Esophagus muscularis mucosa (tissue), 4 donors: ENCODE measurements around the gene TEX44. TPM values are rescaled to one million over a fixed set of nuclear protein-coding genes. Genes with fewer than 3 reads are reported as not detected.

Experiments
- DNase-seq: peaks from one replicate; pipeline ENCODE4 v3.0.0-alpha.2; 2017; ENCODE audit errors: extremely low spot score
- H3K27ac ChIP-seq, 4 donors: fragments of 200-600 bp; sonication (generic); replicated peaks in 1 of 4; 1 replicate in 3 of 4; 2 replicates in 1 of 4; pipeline ENCODE4 v1.5.1; 2016 to 2019; ENCODE audit warnings: mild to moderate bottlenecking in 1 of 4
- H3K27me3 ChIP-seq, 4 donors: fragments of 200-600 bp; sonication (generic); one replicate each; pipeline versions ENCODE4 v1.5.1 to v1.6.0; 2016 to 2019
- H3K36me3 ChIP-seq, 4 donors: fragments of 200-600 bp; sonication (generic); one replicate each; pipeline ENCODE4 v1.5.1; 2016 to 2019
- H3K4me1 ChIP-seq, 4 donors: fragments of 200-600 bp; sonication (generic); one replicate each; pipeline ENCODE4 v1.5.1; 2016 to 2019
- H3K4me3 ChIP-seq, 4 donors: fragments of 200-600 bp; sonication (generic); 1 replicate in 2 of 4; 2 replicates in 2 of 4; pipeline ENCODE4 v1.5.1; 2016 to 2019; ENCODE audit warnings: mild to moderate bottlenecking in 4 of 4, moderate library complexity in 1 of 4
- H3K9me3 ChIP-seq, 4 donors: fragments of 200-600 bp; sonication (generic); 1 replicate in 3 of 4; 2 replicates in 1 of 4; pipeline ENCODE4 v1.5.1; 2016 to 2019
- CTCF ChIP-seq, 3 experiments: fragments of 200-600 bp in 2 of 3; fragments of 450-650 bp in 1 of 3; sonication (generic) in 2 of 3; IDR thresholded peaks; one replicate each; pipeline ENCODE4 v1.5.1; 2017 to 2019; ENCODE audit warnings: antibody characterized with exemption in 3 of 3, mild to moderate bottlenecking in 2 of 3, moderate library complexity in 1 of 3
- EP300 ChIP-seq: sonication (generic); formaldehyde crosslinking; IDR thresholded peaks from one replicate; pipeline ENCODE4 v1.6.1; 2017; ENCODE audit warnings: antibody characterized with exemption
- POLR2A ChIP-seq: fragments of 450-650 bp; IDR thresholded peaks from one replicate; pipeline ENCODE4 v1.6.1; 2017; ENCODE audit warnings: antibody characterized with exemption, moderate library complexity, mild to moderate bottlenecking, low read depth
- POLR2AphosphoS5 ChIP-seq, 2 donors: sonication (generic); formaldehyde crosslinking; IDR thresholded peaks; one replicate each; pipeline ENCODE4 v1.6.1; 2017; ENCODE audit warnings: antibody characterized with exemption in 2 of 2
- WGBS: methylation state at CpG from one replicate; pipeline ENCODE4 v1.1.5; 2018; 5-methylcytosine and 5-hydroxymethylcytosine counted together
- intact Hi-C: fragments of 100-400 bp; cut with DNase I; formaldehyde crosslinking; loops from one replicate; pipeline ENCODE4 v1.15.1; 2023
- total RNA-seq, 4 donors: library from RNA; depleted of rRNA; stranded (reverse); fragments of >200 nt; gene quantifications; one replicate each; pipeline versions ENCODE4 v1.1.0 to v1.2.1, GENCODE V29; 2016

The TEX44 gene
- total RNA-seq, 4 donors from 2014 or later = not detected

DNA sequence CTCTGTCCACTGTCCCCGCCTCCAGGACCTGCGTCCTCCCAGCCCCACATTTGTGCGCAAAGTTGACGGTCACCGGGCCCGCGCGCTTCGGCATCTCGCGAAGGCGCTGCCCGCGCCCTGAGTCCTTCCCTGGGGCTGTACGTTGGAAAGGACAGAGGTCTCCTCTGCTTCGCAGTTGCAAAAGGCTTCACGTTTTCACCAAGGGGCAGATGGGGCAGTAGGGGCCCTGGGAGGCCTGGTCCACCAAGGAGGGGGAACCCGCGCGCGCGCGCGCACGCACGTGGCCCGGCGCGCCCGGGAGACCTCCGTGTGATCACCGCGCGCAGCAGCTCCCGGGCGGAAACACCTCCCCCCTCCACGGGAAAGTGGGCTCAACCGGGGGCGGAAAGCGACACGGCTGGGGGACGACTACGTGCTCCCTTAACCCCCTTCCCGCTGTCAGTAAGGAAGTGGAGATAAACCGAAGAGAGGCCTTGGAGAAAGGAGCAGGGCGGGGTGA lies 21.9 kb downstream of the TEX44 start:
- Histone ChIP-seq H3K27ac (peak overlapping the region; percentile 97 to 100 (median 98)), H3K4me1 (peaks cover 47 to 64% (median 50%) of the 10 kb centered on the region in 4 donors), H3K4me3 (peak overlapping the region; percentile 54 to 61 (median 58)), H3K27me3 (no peaks in the 10 kb centered on the region), H3K9me3 (no peaks in the 10 kb centered on the region), H3K36me3 (no peaks in the 10 kb centered on the region)
- TF ChIP-seq POLR2AphosphoS5 (IDR thresholded peaks at IDR 0.05) = peak; percentile 59 to 79
- no peak for TF ChIP-seq POLR2A
- WGBS = 2% methylated on average over 12 of the region's 46 CpGs
- no peak for DNase-seq
- intact Hi-C loops = no loop called here

- no peaks in the 10 kb centered on the region for H3K9me3 ChIP-seq
- intact Hi-C loops = no loop called here
- H3K4me3 ChIP-seq = peak overlapping the region; percentile 54 to 61 (median 58)
- TF ChIP-seq POLR2AphosphoS5 (IDR thresholded peaks at IDR 0.05) (no peak), EP300 (no peak), CTCF (IDR thresholded peaks at IDR 0.05) (no peak), POLR2A (no peak)
- H3K27me3 ChIP-seq = no peaks in the 10 kb centered on the region
- no peaks in the 10 kb centered on the region for H3K36me3 ChIP-seq
- H3K4me1 ChIP-seq = peaks cover 47 to 64% (median 50%) of the 10 kb centered on the region in 4 donors
- H3K27ac ChIP-seq = peak overlapping the region; percentile 97 to 100 (median 98)
- WGBS = 44% methylated on average over 22 of the region's 31 CpGs
- no peak for DNase-seq
These were observed 22.5 kb downstream of the TEX44 start for GRCh38 chr2:231615058-231615671.

DNA sequence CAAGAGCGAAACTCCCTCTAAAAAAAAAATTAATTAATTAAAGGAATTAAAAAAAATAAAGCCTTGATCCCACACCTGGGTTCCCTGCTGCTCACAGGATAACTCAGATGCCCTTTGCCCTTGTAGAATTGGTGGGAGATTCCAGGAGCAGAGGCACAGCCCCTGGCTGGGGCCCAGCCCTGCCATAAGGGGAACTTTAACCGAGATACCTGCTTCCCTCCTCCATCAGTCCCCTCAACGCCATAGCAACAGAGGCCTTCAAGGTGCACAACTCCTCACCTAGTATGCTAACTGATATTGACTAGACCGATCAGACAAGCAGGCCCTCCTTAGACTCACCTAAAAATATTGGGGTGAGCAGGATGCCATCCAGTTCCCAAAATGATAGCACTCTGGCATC lies 23.6 kb downstream of the TEX44 start:
- no peak for DNase-seq
- Histone ChIP-seq H3K27me3 (no peaks in the 10 kb centered on the region), H3K9me3 (no peaks in the 10 kb centered on the region), H3K36me3 (no peaks in the 10 kb centered on the region), H3K4me1 (peaks cover 50 to 65% (median 52%) of the 10 kb centered on the region in 4 donors), H3K27ac (peak overlapping the region in 3 of 4 donors; percentile 98 to 100 (median 99)), H3K4me3 (no peak overlapping the region)
- 95% methylated on average over 4 of the region's 4 CpGs for WGBS
- intact Hi-C loops = no loop called here
- TF ChIP-seq POLR2A (no peak), CTCF (IDR thresholded peaks at IDR 0.05) (no peak), POLR2AphosphoS5 (IDR thresholded peaks at IDR 0.05) (no peak), EP300 (no peak)

DNA sequence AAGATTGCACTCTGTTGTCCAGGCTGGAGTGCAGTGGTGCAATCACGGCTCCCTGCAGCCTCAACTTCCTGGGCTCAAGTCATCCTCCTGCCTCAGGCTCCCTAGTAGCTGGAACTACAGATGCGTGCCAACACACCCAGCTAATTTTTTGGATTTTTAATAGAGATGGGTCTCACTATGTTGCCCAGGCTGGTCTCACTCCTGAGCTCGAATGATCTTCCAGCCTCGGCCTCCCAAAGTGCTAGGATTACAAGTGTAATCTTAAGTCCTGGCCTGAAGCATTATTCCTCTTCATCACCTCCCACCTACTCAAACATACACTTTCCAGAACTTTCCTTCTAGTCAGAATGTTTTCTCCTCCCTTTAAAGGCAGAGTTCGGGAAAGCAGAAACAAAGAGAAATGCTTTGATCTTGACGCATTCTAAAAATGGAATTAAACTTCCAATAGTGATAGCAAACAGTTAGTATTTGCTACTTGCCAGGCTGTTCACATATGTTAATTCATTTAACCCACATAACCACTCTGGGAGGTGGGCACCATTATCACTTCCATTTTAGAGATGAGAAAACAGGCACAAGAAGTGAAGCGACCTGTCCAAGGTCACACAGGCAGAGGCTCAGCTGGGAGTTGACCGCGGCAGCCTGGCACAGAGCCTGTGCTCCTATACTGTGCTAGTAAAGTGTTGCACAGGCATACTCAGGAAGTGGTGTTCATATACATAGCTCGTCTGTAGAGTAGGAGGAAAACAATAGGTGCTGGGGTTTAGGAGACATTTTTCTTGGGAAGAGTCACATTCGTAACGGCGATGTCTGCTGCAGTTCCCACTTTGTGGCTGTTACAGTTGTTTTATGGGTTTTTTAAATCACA lies 24.6 kb downstream of the TEX44 start:
- DNase-seq = no peak
- Histone ChIP-seq H3K27ac (peak overlapping the region in 3 of 4 donors; percentile 17 to 100 (median 99)), H3K36me3 (no peaks in the 10 kb centered on the region), H3K4me3 (no peak overlapping the region), H3K27me3 (no peaks in the 10 kb centered on the region), H3K4me1 (peaks cover 46 to 65% (median 51%) of the 10 kb centered on the region in 4 donors), H3K9me3 (no peaks in the 10 kb centered on the region)
- WGBS = 76% methylated on average over 13 of the region's 13 CpGs
- intact Hi-C loops = no loop called here
- TF ChIP-seq POLR2AphosphoS5 (IDR thresholded peaks at IDR 0.05) = no peak
- no peak for TF ChIP-seq EP300
- no peak for TF ChIP-seq CTCF (IDR thresholded peaks at IDR 0.05)
- TF ChIP-seq POLR2A = no peak
